HepG2 (cell line): ENCODE measurements around the gene LIMK2. TPM values are rescaled to one million over a fixed set of nuclear protein-coding genes. Genes with fewer than 3 reads are reported as not detected.

ENCODE experiments used
- polyA plus RNA-seq, 8 experiments: library from polyadenylated mRNA; depleted of rRNA in 3 of 8; stranded (reverse) in 7 of 8; unstranded in 1 of 8; fragments of >200 nt; fragmentation: Illumina TruSeq in 4 of 8; extraction: Trizol in 4 of 8; gene quantifications; 2 replicates each; pipeline versions ENCODE4 v1.2.1 to v1.2.3, GENCODE V29; 2011 to 2016; ENCODE audit warnings: low read depth in 4 of 8, missing spikeins in 1 of 8, mixed read lengths in 1 of 8; ENCODE audit not compliant: insufficient read depth in 1 of 8
- small RNA-seq, 3 experiments: library from RNA; depleted of rRNA; stranded (forward); fragments of <200 nt; gene quantifications; one replicate each; pipeline ENCODE3, GENCODE V24; 2012; ENCODE audit warnings: low read depth in 2 of 3, low replicate concordance in 1 of 3; ENCODE audit not compliant: insufficient read length in 3 of 3, insufficient read depth in 2 of 3
- total RNA-seq, 5 experiments: library from RNA; depleted of rRNA; stranded (reverse); fragments of >200 nt; fragmentation: Illumina TruSeq; extraction: Trizol; gene quantifications; 2 replicates each; pipeline ENCODE4 v1.2.3, GENCODE V29; 2016; ENCODE audit warnings: low read depth in 1 of 5

Gene LIMK2
- total and polyA plus RNA-seq, 2 of the 13 experiments (the other 11 are each of a cell fraction or from before 2014, with no cell fraction given) = 20.9 to 29.8 TPM

Small RNA genes within 50 kb of the gene (small RNA-seq; reads per million reads assigned to genes)
- gene RF00019 (0 reads per million in 3 experiments), gene RNA5SP496 (0 reads per million in 3 experiments), gene RNU6-1128P (0 reads per million in 3 experiments)

Other genes with a start within 250 kb of the LIMK2 start
- gene MORC2, start 243.5 kb upstream of the LIMK2 start, total RNA-seq (2016; rRNA removed; fragmentation: Illumina TruSeq; extraction: Trizol) = 18.3 and 28.2 TPM in 2 replicates
- 11.9 and 17.8 TPM in 2 replicates for gene MORC2, start 243.5 kb upstream of the LIMK2 start, polyA plus RNA-seq (2011; rRNA removed)
- gene TUG1, start 243.0 kb upstream of the LIMK2 start, total RNA-seq (2016; rRNA removed; fragmentation: Illumina TruSeq; extraction: Trizol) = 32.8 and 35.2 TPM in 2 replicates
- 101 and 122 TPM in 2 replicates for gene TUG1, start 243.0 kb upstream of the LIMK2 start, polyA plus RNA-seq (2011; rRNA removed)
- gene SMTN, start 131.0 kb upstream of the LIMK2 start, total RNA-seq (2016; rRNA removed; fragmentation: Illumina TruSeq; extraction: Trizol) = 6.9 and 14.7 TPM in 2 replicates
- gene SMTN, start 131.0 kb upstream of the LIMK2 start, polyA plus RNA-seq (2011; rRNA removed) = 24.2 and 26.1 TPM in 2 replicates
- gene SELENOM, start 104.7 kb upstream of the LIMK2 start, total RNA-seq (2016; rRNA removed; fragmentation: Illumina TruSeq; extraction: Trizol) = 2.4 and 4.1 TPM in 2 replicates
- gene SELENOM, start 104.7 kb upstream of the LIMK2 start, polyA plus RNA-seq (2011; rRNA removed) = 4.3 and 5.5 TPM in 2 replicates
- 0.15 and 0.24 TPM in 2 replicates for gene INPP5J, start 89.3 kb upstream of the LIMK2 start, total RNA-seq (2016; rRNA removed; fragmentation: Illumina TruSeq; extraction: Trizol)
- gene INPP5J, start 89.3 kb upstream of the LIMK2 start, polyA plus RNA-seq (2011; rRNA removed) = 1.1 and 1.3 TPM in 2 replicates
- 0.11 and 0.42 TPM in 2 replicates for gene PLA2G3, start 71.8 kb upstream of the LIMK2 start, total RNA-seq (2016; rRNA removed; fragmentation: Illumina TruSeq; extraction: Trizol)
- gene PLA2G3, start 71.8 kb upstream of the LIMK2 start, polyA plus RNA-seq (2011; rRNA removed) = 0.12 and 0.24 TPM in 2 replicates
- 21.4 and 28.8 TPM in 2 replicates for gene RNF185, start 52.1 kb upstream of the LIMK2 start, total RNA-seq (2016; rRNA removed; fragmentation: Illumina TruSeq; extraction: Trizol)
- 26.4 and 27.5 TPM in 2 replicates for gene RNF185, start 52.1 kb upstream of the LIMK2 start, polyA plus RNA-seq (2011; rRNA removed)
- 0.44 and 1.3 TPM in 2 replicates for gene PIK3IP1, start 80.2 kb downstream of the LIMK2 start, total RNA-seq (2016; rRNA removed; fragmentation: Illumina TruSeq; extraction: Trizol)
- 2.5 and 5.3 TPM in 2 replicates for gene PIK3IP1, start 80.2 kb downstream of the LIMK2 start, polyA plus RNA-seq (2011; rRNA removed)
- 30.4 and 30.5 TPM in 2 replicates for gene PATZ1, start 134.0 kb downstream of the LIMK2 start, total RNA-seq (2016; rRNA removed; fragmentation: Illumina TruSeq; extraction: Trizol)
- gene PATZ1, start 134.0 kb downstream of the LIMK2 start, polyA plus RNA-seq (2011; rRNA removed) = 24.9 and 26.6 TPM in 2 replicates
- 94.8 and 98.8 TPM in 2 replicates for gene DRG1, start 187.3 kb downstream of the LIMK2 start, total RNA-seq (2016; rRNA removed; fragmentation: Illumina TruSeq; extraction: Trizol)
- 39.1 and 59.0 TPM in 2 replicates for gene DRG1, start 187.3 kb downstream of the LIMK2 start, polyA plus RNA-seq (2011; rRNA removed)